SKM-1 (cell line): ENCODE data around the gene NDFIP2.
A peak's percentile ranks its signal among the peaks of the same experiment; 100 is the strongest.

Source experiments
- DNase-seq: peaks from one replicate; lab custom pipeline; 2025; ENCODE audit not compliant: unreplicated experiment; lab: John Stamatoyannopoulos, UW

NDFIP2 gene

GRCh38 chr13:79480954-79481684 is at the start of gene NDFIP2:
Gene NDFIP2 (plus strand): TSS chr13:79481155. CDS start chr13:79481204, 49 bp downstream.
- peak; percentile 46 for DNase-seq

- no peak for DNase-seq
Measured at GRCh38 chr13:79432086-79432485, 48.9 kb upstream of the NDFIP2 start.

- DNase-seq = no peak
Measured at GRCh38 chr13:79432992-79433391, 48.0 kb upstream of the NDFIP2 start.

GRCh38 chr13:79434556-79434955 is 46.4 kb upstream of the NDFIP2 start:
- DNase-seq = no peak

GRCh38 chr13:79435561-79435990 is 45.4 kb upstream of the NDFIP2 start:
- no peak for DNase-seq

- DNase-seq = no peak
Measured at GRCh38 chr13:79439275-79439674, 41.7 kb upstream of the NDFIP2 start.

GRCh38 chr13:79440958-79441528 is 39.9 kb upstream of the NDFIP2 start:
- no peak for DNase-seq

- no peak for DNase-seq
Measured at GRCh38 chr13:79442221-79442620, 38.7 kb upstream of the NDFIP2 start.

GRCh38 chr13:79442706-79443105 is 38.2 kb upstream of the NDFIP2 start:
- DNase-seq = no peak

GRCh38 chr13:79445968-79446645 is 34.8 kb upstream of the NDFIP2 start:
- DNase-seq = no peak

GRCh38 chr13:79447141-79447540 is 33.8 kb upstream of the NDFIP2 start:
- DNase-seq = no peak

- no peak for DNase-seq
Measured at GRCh38 chr13:79447741-79448140, 33.2 kb upstream of the NDFIP2 start.

GRCh38 chr13:79448413-79448812 is 32.5 kb upstream of the NDFIP2 start:
- peak; percentile 22 for DNase-seq

GRCh38 chr13:79450110-79450509 is 30.8 kb upstream of the NDFIP2 start:
- DNase-seq = no peak

- peak; percentile 37 for DNase-seq
Measured at GRCh38 chr13:79451500-79451962, 29.4 kb upstream of the NDFIP2 start.

- DNase-seq = no peak
Measured at GRCh38 chr13:79452239-79452913, 28.6 kb upstream of the NDFIP2 start.

GRCh38 chr13:79455331-79455730 is 25.6 kb upstream of the NDFIP2 start:
- DNase-seq = no peak

GRCh38 chr13:79456051-79456450 is 24.9 kb upstream of the NDFIP2 start:
- DNase-seq = no peak

- DNase-seq = no peak
Measured at GRCh38 chr13:79456656-79457365, 24.1 kb upstream of the NDFIP2 start.

GRCh38 chr13:79457390-79457789 is 23.6 kb upstream of the NDFIP2 start:
- DNase-seq = no peak

GRCh38 chr13:79457948-79458347 is 23.0 kb upstream of the NDFIP2 start:
- no peak for DNase-seq
